ENCODE measurements around the gene RPL21. TPM values are rescaled to one million over a fixed set of nuclear protein-coding genes. Genes with fewer than 3 reads are reported as not detected.

Gene RPL21
- polyA plus RNA-seq, 3 donors: 1,311 to 1,781 (median 1,417) TPM

DNA sequence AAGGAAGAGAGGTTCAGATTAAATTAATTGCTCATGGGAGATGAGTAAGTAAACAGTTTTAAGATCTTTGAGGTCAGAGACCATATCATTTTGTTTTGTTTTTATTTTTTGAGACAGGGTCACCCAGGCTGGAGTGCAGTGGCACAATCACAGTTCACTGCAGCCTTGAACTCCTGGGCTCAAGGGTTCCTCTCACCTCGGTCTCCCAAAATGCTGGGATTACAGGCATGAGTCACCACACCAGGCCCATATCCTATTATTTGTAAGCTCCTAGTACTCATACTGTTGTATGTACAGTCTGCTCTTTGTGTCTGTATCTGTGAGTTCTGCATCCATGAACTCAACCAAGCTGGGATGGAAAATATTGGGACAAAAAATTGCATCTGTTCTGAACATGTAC, 13.3 kb downstream of the RPL21 start:
- Mint-ChIP-seq H3K4me1 (peaks cover 56% of the 10 kb centered on the region), H3K27me3 (ENCODE audit: low read depth in 3 of 3) (peaks cover 2 to 7% (median 3%) of the 10 kb centered on the region in 3 donors), H3K9me3 (peaks cover 0 to 2% (median 0%) of the 10 kb centered on the region in 7 donors), H3K27ac (peak overlapping the region in 3 of 7 donors; percentile 8 to 20 (median 19)), H3K4me3 (no peak overlapping the region), H3K36me3 (peaks cover 10 to 20% of the 10 kb centered on the region in 2 donors)
- H3K4me2 ChIP-seq (replicated peaks; ENCODE audit: extremely low read depth, low read length, poor library complexity, severe bottlenecking): no peak overlapping the region
- H3K27me3 ChIP-seq (ENCODE audit: control insufficient read depth in 2 of 2, insufficient read depth in 2 of 2, low read length in 2 of 2): no peaks in the 10 kb centered on the region
- H3K79me2 ChIP-seq (ENCODE audit: insufficient read depth, low read length): peaks cover 7% of the 10 kb centered on the region
- H2AFZ ChIP-seq (ENCODE audit: insufficient read depth, low read depth, low read length, poor library complexity, severe bottlenecking): no peak overlapping the region
- WGBS (ENCODE audit: insufficient coverage): no CpG with 5 or more reads among the region's 1 CpG
- H3K4me1 ChIP-seq (ENCODE audit: control insufficient read depth in 1 of 2, insufficient read depth in 2 of 2, low read length in 2 of 2): peaks cover 47 to 48% of the 10 kb centered on the region in 2 donors
- H3K27ac ChIP-seq (ENCODE audit: low read depth in 1 of 2, low read length in 2 of 2): no peak overlapping the region
- intact Hi-C loops (cut with micrococcal nuclease): no loop called here
- no peak for DNase-seq
- no peaks in the 10 kb centered on the region for H3K36me3 ChIP-seq (replicated peaks in 1 of 2; ENCODE audit: control insufficient read depth in 1 of 2, insufficient read depth in 2 of 2, low read length in 2 of 2)
- H3K9ac ChIP-seq (ENCODE audit: insufficient read depth, low read length, poor library complexity, severe bottlenecking): no peak overlapping the region
- no peak overlapping the region for H3K4me3 ChIP-seq (replicated peaks in 1 of 3; ENCODE audit: low read depth in 2 of 3, low read length in 3 of 3)
- TF ChIP-seq, protein P1, sequence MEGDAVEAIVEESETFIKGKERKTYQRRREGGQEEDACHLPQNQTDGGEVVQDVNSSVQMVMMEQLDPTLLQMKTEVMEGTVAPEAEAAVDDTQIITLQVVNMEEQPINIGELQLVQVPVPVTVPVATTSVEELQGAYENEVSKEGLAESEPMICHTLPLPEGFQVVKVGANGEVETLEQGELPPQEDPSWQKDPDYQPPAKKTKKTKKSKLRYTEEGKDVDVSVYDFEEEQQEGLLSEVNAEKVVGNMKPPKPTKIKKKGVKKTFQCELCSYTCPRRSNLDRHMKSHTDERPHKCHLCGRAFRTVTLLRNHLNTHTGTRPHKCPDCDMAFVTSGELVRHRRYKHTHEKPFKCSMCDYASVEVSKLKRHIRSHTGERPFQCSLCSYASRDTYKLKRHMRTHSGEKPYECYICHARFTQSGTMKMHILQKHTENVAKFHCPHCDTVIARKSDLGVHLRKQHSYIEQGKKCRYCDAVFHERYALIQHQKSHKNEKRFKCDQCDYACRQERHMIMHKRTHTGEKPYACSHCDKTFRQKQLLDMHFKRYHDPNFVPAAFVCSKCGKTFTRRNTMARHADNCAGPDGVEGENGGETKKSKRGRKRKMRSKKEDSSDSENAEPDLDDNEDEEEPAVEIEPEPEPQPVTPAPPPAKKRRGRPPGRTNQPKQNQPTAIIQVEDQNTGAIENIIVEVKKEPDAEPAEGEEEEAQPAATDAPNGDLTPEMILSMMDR (IDR thresholded peaks at IDR 0.05): no peak
- no peaks in the 10 kb centered on the region for H4K20me1 ChIP-seq (ENCODE audit: insufficient read depth, low read length)
- no peaks in the 10 kb centered on the region for H3K9me3 ChIP-seq (replicated peaks in 1 of 2; ENCODE audit: control insufficient read depth in 1 of 2, insufficient read depth in 1 of 2, low read length in 2 of 2)

DNA sequence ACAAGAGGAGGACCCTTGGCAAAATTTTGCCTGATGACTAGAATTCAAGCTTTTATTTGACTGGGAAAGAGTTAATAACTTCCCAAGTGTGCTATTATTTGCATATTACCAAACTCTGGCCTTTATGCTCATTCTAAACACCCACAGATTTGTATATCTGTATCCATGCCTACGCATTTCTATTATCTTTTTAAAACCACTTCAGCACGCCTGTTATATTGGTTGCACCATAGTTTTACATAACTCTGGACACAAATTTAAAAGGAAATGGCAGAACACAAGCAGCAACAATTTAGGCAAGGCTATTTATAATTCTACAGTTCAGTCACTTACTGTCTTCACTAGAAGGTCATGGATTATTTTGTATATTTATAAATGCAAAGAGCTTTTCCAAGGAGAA, 15.6 kb downstream of the RPL21 start:
- H3K4me3 Mint-ChIP-seq: peak overlapping the region in 1 of 2 donors; percentile 75
- peak overlapping the region; percentile 86 to 95 (median 92) for H3K27ac Mint-ChIP-seq
- Histone ChIP-seq H3K27ac (ENCODE audit: low read depth in 1 of 2, low read length in 2 of 2) (peak overlapping the region; percentile 41 to 73), H2AFZ (ENCODE audit: insufficient read depth, low read depth, low read length, poor library complexity, severe bottlenecking) (no peak overlapping the region), H3K9ac (ENCODE audit: insufficient read depth, low read length, poor library complexity, severe bottlenecking) (no peak overlapping the region), H3K27me3 (ENCODE audit: control insufficient read depth in 2 of 2, insufficient read depth in 2 of 2, low read length in 2 of 2) (peaks cover 2 to 9% of the 10 kb centered on the region in 2 donors), H3K36me3 (replicated peaks in 1 of 2; ENCODE audit: control insufficient read depth in 1 of 2, insufficient read depth in 2 of 2, low read length in 2 of 2) (no peaks in the 10 kb centered on the region), H3K9me3 (replicated peaks in 1 of 2; ENCODE audit: control insufficient read depth in 1 of 2, insufficient read depth in 1 of 2, low read length in 2 of 2) (no peaks in the 10 kb centered on the region), H3K4me3 (replicated peaks in 1 of 3; ENCODE audit: low read depth in 2 of 3, low read length in 3 of 3) (peak overlapping the region in 1 of 3 experiments; percentile 15), H3K4me1 (ENCODE audit: control insufficient read depth in 1 of 2, insufficient read depth in 2 of 2, low read length in 2 of 2) (peaks cover 40 to 46% of the 10 kb centered on the region in 2 donors), H3K4me2 (replicated peaks; ENCODE audit: extremely low read depth, low read length, poor library complexity, severe bottlenecking) (peak overlapping the region; percentile 35), H3K79me2 (ENCODE audit: insufficient read depth, low read length) (no peaks in the 10 kb centered on the region), H4K20me1 (ENCODE audit: insufficient read depth, low read length) (no peaks in the 10 kb centered on the region)
- H3K9me3 Mint-ChIP-seq: peaks cover 0 to 3% (median 0%) of the 10 kb centered on the region in 7 donors
- H3K36me3 Mint-ChIP-seq: peaks cover 9 to 18% of the 10 kb centered on the region in 2 donors
- TF ChIP-seq, protein P1 (IDR thresholded peaks at IDR 0.05): no peak
- peaks cover 14 to 22% (median 18%) of the 10 kb centered on the region in 3 donors for H3K27me3 Mint-ChIP-seq (ENCODE audit: low read depth in 3 of 3)
- WGBS (ENCODE audit: insufficient coverage): 40% methylated on average over 1 of the region's 2 CpGs
- DNase-seq: peak; percentile 37 to 55 (median 42)
- H3K4me1 Mint-ChIP-seq: peaks cover 51% of the 10 kb centered on the region
- intact Hi-C loops (cut with micrococcal nuclease): no loop called here
